Measurements from ENCODE around the gene TAS1R1.

TAS1R1 gene

GRCh38 chr1:6572653-6573383 is 17.7 kb downstream of the TAS1R1 start:
- no peak for DNase-seq (ENCODE audit: low spot score)
- TF ChIP-seq, protein P1, sequence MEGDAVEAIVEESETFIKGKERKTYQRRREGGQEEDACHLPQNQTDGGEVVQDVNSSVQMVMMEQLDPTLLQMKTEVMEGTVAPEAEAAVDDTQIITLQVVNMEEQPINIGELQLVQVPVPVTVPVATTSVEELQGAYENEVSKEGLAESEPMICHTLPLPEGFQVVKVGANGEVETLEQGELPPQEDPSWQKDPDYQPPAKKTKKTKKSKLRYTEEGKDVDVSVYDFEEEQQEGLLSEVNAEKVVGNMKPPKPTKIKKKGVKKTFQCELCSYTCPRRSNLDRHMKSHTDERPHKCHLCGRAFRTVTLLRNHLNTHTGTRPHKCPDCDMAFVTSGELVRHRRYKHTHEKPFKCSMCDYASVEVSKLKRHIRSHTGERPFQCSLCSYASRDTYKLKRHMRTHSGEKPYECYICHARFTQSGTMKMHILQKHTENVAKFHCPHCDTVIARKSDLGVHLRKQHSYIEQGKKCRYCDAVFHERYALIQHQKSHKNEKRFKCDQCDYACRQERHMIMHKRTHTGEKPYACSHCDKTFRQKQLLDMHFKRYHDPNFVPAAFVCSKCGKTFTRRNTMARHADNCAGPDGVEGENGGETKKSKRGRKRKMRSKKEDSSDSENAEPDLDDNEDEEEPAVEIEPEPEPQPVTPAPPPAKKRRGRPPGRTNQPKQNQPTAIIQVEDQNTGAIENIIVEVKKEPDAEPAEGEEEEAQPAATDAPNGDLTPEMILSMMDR (IDR thresholded peaks at IDR 0.05; ENCODE audit: extremely low read depth, missing control alignments) = no peak

DNA sequence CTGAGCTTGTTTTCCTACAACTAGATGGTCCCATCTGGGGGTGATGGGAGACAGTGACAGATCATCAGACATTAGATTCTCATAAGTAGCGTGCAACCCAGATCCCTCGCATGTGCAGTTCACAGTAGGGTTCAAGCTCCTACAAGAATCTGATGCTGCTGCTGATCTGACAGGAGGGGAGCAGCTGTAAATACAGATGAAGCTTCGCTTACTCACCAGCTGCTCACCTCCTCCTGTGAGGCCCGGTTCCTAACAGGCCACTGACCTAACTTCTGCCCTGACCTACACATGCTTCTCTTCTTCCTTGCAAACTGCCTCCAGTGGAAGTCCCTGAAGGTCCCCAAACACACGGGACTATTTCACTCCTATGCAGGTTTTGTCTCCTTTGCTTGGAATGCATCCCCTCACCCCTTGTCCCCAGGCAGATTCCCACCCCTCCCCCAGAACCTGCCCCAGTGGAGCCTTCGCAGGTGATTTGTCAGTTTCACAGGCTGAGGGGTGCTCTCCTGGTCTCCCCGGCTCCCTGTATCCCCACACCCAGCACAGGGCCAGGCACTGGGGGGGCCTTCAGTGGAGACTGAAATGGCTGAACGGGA is 19.0 kb downstream of the TAS1R1 start:
- no peak for DNase-seq (ENCODE audit: low spot score)
- TF ChIP-seq, protein P1 (IDR thresholded peaks at IDR 0.05; ENCODE audit: extremely low read depth, missing control alignments) = no peak

GRCh38 chr1:6574818-6575217 is 19.7 kb downstream of the TAS1R1 start:
- no peak for DNase-seq (ENCODE audit: low spot score)
- TF ChIP-seq, protein P1 (IDR thresholded peaks at IDR 0.05; ENCODE audit: extremely low read depth, missing control alignments) = no peak

DNA sequence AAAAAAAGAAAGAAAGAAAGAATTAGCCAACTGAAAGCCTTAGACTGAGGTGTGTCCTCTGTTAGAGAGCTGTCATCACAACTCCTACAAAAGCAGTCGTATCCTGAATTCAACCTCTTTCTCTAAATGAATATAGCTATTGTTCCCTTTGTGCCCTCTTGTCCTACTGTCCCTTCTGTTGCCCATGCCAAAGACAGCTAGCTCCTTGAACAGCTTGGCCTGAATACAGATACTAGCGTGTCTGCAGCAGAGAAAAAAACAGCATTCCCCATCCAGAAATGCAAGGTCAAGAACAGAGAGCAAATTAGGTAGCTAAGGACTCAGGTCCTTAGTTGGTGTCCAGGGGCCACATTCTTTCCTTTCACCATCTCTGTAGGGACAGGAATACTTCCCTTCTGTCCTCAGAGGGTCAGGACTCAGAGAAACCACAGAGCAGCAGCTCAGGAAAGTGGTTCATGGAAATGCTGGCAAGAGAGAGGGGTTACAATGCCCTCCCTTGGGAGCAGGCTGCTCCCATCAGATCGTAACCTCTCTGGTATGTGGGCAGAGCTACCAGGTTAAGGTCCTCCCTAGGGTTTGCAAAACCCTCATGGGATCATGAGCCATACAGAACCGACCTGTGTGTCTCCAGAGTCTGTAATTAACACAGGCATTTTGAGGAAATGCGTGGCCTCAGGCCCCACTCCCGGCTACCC is 22.9 kb downstream of the TAS1R1 start:
- TF ChIP-seq, protein P1 (IDR thresholded peaks at IDR 0.05; ENCODE audit: extremely low read depth, missing control alignments) = no peak
- no peak for DNase-seq (ENCODE audit: low spot score)

GRCh38 chr1:6578624-6579373 is 23.7 kb downstream of the TAS1R1 start:
- no peak for DNase-seq (ENCODE audit: low spot score)
- TF ChIP-seq, protein P1 (IDR thresholded peaks at IDR 0.05; ENCODE audit: extremely low read depth, missing control alignments) = no peak

- TF ChIP-seq, protein P1 (IDR thresholded peaks at IDR 0.05; ENCODE audit: extremely low read depth, missing control alignments) = no peak
- DNase-seq (ENCODE audit: low spot score) = peak; percentile 100
Observed at GRCh38 chr1:6579374-6580118, 24.4 kb downstream of the TAS1R1 start, which contains the start of gene ZBTB48. Gene ZBTB48, plus strand, starts transcription at chr1:6579994. Its CDS starts 616 bp downstream, at chr1:6580610.

Measured in GM20000 (cell line).